A549 (cell line): ENCODE measurements around the gene SEC14L3. TPM values are rescaled to one million over a fixed set of nuclear protein-coding genes. Genes with fewer than 3 reads are reported as not detected.

Experiments
- ATAC-seq, 2 experiments: fragments of 200-7000 bp in 1 of 2; fragments of >200 bp in 1 of 2; cut with Nextera tagmentation in 1 of 2; cut with Tn5 transposase in 1 of 2; 3 replicates each; pipeline versions ENCODE4 v1.8.0 to v1.9.1; 2018 to 2020; ENCODE audit warnings: mild to moderate bottlenecking in 1 of 2, moderate library complexity in 1 of 2
- CTCF ChIA-PET: fragments of 300-600 bp; sonication (Branson Sonifier 250); formaldehyde crosslinking; extraction: SDS; loops from one replicate; lab custom pipeline; 2021; ENCODE audit warnings: antibody characterized with exemption, inconsistent platforms; lab: Yijun Ruan, JAX
- POLR2A ChIA-PET: fragments of 350-600 bp; formaldehyde crosslinking; extraction: SDS; loops from one replicate; lab custom pipeline; 2021; ENCODE audit warnings: antibody characterized with exemption, inconsistent platforms; lab: Yijun Ruan, JAX
- DNase-seq, 2 experiments: peaks; one replicate each; pipeline versions ENCODE4 v3.0.0 to v3.0.0-alpha.2; 2011 to 2016; ENCODE audit warnings: low read depth in 1 of 2, low spot score in 1 of 2
- FAIRE-seq: peaks from 2 replicates; lab custom pipeline; 2011; peaks lifted over from hg19 to GRCh38; lab: Jason Lieb, UNC
- H3K27ac ChIP-seq, 2 experiments: fragments of >200 bp; sonication (Bioruptor Twin); formaldehyde crosslinking; 3 replicates each; pipeline ENCODE4 v1.5.1; 2016 to 2017
- H3K4me1 ChIP-seq: fragments of >200 bp; sonication (Bioruptor Twin); formaldehyde crosslinking; 3 replicates; pipeline ENCODE4 v1.6.1; 2016
- H3K4me2 ChIP-seq: fragments of >200 bp; sonication (Bioruptor Twin); formaldehyde crosslinking; 3 replicates; pipeline ENCODE4 v1.6.1; 2016
- H3K4me3 ChIP-seq: fragments of >200 bp; sonication (Bioruptor Twin); formaldehyde crosslinking; 3 replicates; pipeline ENCODE4 v1.5.1; 2016
- H3K9me3 ChIP-seq: fragments of >200 bp; sonication (Bioruptor Twin); formaldehyde crosslinking; 3 replicates; pipeline ENCODE4 v1.6.1; 2016
- BCL3 ChIP-seq: fragments of >200 bp; sonication (Bioruptor Twin); formaldehyde crosslinking; IDR thresholded peaks from 3 replicates; pipeline ENCODE4 v1.6.1; 2016
- BHLHE40 ChIP-seq: IDR thresholded peaks from 2 replicates; pipeline ENCODE4 v1.6.1; 2012; ENCODE audit warnings: low read depth, low read length, inconsistent platforms
- CBX8 ChIP-seq: fragments of 200-600 bp; sonication (generic); IDR thresholded peaks from 2 replicates; pipeline ENCODE4 v1.6.1; 2016
- CHD2 ChIP-seq: fragments of 150-350 bp; IDR thresholded peaks from 2 replicates; pipeline ENCODE4 v1.6.1; 2014; ENCODE audit warnings: low read length; ENCODE audit not compliant: partially characterized antibody
- EHF ChIP-seq: fragments of 250-450 bp; sonication (Bioruptor Pico); IDR thresholded peaks from 2 replicates; pipeline ENCODE4 v1.5.0; 2020; ENCODE audit warnings: mild to moderate bottlenecking
- ELK1 ChIP-seq: fragments of 150-350 bp; IDR thresholded peaks from 2 replicates; pipeline ENCODE4 v1.6.1; 2014; ENCODE audit warnings: low read depth, mild to moderate bottlenecking, low read length
- FOSL2 ChIP-seq, 2 experiments: fragments of 450-650 bp in 1 of 2; fragments of >200 bp in 1 of 2; sonication (Bioruptor Twin) in 1 of 2; formaldehyde crosslinking; IDR thresholded peaks; 2 replicates each; pipeline versions ENCODE4 v1.5.0 to v1.6.1; 2016 to 2020; ENCODE audit warnings: mild to moderate bottlenecking in 1 of 2, moderate library complexity in 1 of 2
- FOXS1 ChIP-seq: fragments of 250-450 bp; sonication (Bioruptor Pico); IDR thresholded peaks from 2 replicates; pipeline ENCODE4 v1.5.0; 2020; ENCODE audit warnings: mild to moderate bottlenecking, moderate library complexity
- HEYL ChIP-seq: fragments of 250-450 bp; sonication (Bioruptor Pico); IDR thresholded peaks from 2 replicates; pipeline ENCODE4 v1.8.0; 2021; ENCODE audit warnings: mild to moderate bottlenecking, moderate library complexity
- HMGXB4 ChIP-seq: fragments of 250-450 bp; sonication (Bioruptor Pico); IDR thresholded peaks from 2 replicates; pipeline ENCODE4 v1.5.0; 2021; ENCODE audit warnings: mild to moderate bottlenecking, moderate library complexity, borderline replicate concordance
- HOXA7 ChIP-seq: fragments of 250-450 bp; sonication (Bioruptor Pico); IDR thresholded peaks from 2 replicates; pipeline ENCODE4 v1.5.0; 2020; ENCODE audit warnings: mild to moderate bottlenecking, moderate library complexity
- MAFK ChIP-seq: fragments of 450-650 bp; IDR thresholded peaks from 2 replicates; pipeline ENCODE4 v1.6.1; 2014; ENCODE audit not compliant: partially characterized antibody
- MAZ ChIP-seq: fragments of 150-350 bp; IDR thresholded peaks from 2 replicates; pipeline ENCODE4 v1.6.1; 2014; ENCODE audit warnings: antibody characterized with exemption, low read depth, low read length, borderline replicate concordance
- MYC ChIP-seq: IDR thresholded peaks from 2 replicates; pipeline ENCODE4 v1.6.1; 2012; ENCODE audit warnings: mild to moderate bottlenecking, inconsistent platforms, low read length, improper control_type of control experiment, borderline replicate concordance
- PHF8 ChIP-seq: fragments of 200-600 bp; sonication (generic); IDR thresholded peaks from 2 replicates; pipeline ENCODE4 v1.6.1; 2016; ENCODE audit warnings: low read depth, mild to moderate bottlenecking, antibody characterized with exemption, moderate library complexity, borderline replicate concordance
- RARB ChIP-seq: fragments of 250-450 bp; sonication (Bioruptor Pico); IDR thresholded peaks from 2 replicates; pipeline ENCODE4 v1.8.0; 2021; ENCODE audit warnings: mild to moderate bottlenecking, moderate library complexity
- RFX5 ChIP-seq: fragments of 450-650 bp; IDR thresholded peaks from 2 replicates; pipeline ENCODE4 v1.7.1; 2014; ENCODE audit warnings: antibody characterized with exemption, mild to moderate bottlenecking, moderate library complexity
- RNF2 ChIP-seq: fragments of 200-600 bp; sonication (generic); IDR thresholded peaks from 2 replicates; pipeline ENCODE4 v1.6.1; 2016; ENCODE audit warnings: low read depth, mild to moderate bottlenecking, antibody characterized with exemption, moderate library complexity, borderline replicate concordance
- SREBF2 ChIP-seq: fragments of 450-650 bp; IDR thresholded peaks from 2 replicates; pipeline ENCODE4 v1.6.1; 2014; ENCODE audit warnings: mild to moderate bottlenecking, moderate library complexity
- TFCP2L1 ChIP-seq: fragments of 250-450 bp; sonication (Bioruptor Pico); IDR thresholded peaks from 2 replicates; pipeline ENCODE4 v1.5.0; 2021; ENCODE audit warnings: mild to moderate bottlenecking
- ZSCAN20 ChIP-seq: fragments of 250-450 bp; sonication (Bioruptor Pico); IDR thresholded peaks from 2 replicates; pipeline ENCODE4 v1.8.0; 2022; ENCODE audit warnings: mild to moderate bottlenecking, moderate library complexity
- WGBS: methylation state at CpG from one replicate; pipeline ENCODE4 v1.1.6; 2017; ENCODE audit errors: missing lambda C conversion rate; 5-methylcytosine and 5-hydroxymethylcytosine counted together
- polyA plus RNA-seq, 4 experiments: library from polyadenylated mRNA; depleted of rRNA in 3 of 4; stranded (reverse); fragments of >200 nt; fragmentation: RNase III in 1 of 4; extraction: RNeasy Plus Mini Kit Qiagen cat#74134 plus additional on column Dnase treatment in 1 of 4; gene quantifications; 2 replicates in 3 of 4; 3 replicates in 1 of 4; pipeline ENCODE4 v1.2.3, GENCODE V29; 2011 to 2017
- TF ChIP-seq, protein P1 (sequence below): fragments of >200 bp; sonication (Bioruptor Twin); formaldehyde crosslinking; IDR thresholded peaks from 3 replicates; pipeline ENCODE4 v1.5.1; 2016
- TF ChIP-seq, protein P2 (sequence below): fragments of 450-650 bp; IDR thresholded peaks from 2 replicates; pipeline ENCODE4 v1.6.1; 2014; ENCODE audit warnings: antibody characterized with exemption

SEC14L3 gene
- polyA plus RNA-seq, 2 of the 4 experiments (the other 2 are of a cell fraction) = 0.04 TPM; not detected in 1

GRCh38 chr22:30414525-30415047, 57.2 kb downstream of the SEC14L3 start:
- POLR2A ChIA-PET = no interaction called here

DNA sequence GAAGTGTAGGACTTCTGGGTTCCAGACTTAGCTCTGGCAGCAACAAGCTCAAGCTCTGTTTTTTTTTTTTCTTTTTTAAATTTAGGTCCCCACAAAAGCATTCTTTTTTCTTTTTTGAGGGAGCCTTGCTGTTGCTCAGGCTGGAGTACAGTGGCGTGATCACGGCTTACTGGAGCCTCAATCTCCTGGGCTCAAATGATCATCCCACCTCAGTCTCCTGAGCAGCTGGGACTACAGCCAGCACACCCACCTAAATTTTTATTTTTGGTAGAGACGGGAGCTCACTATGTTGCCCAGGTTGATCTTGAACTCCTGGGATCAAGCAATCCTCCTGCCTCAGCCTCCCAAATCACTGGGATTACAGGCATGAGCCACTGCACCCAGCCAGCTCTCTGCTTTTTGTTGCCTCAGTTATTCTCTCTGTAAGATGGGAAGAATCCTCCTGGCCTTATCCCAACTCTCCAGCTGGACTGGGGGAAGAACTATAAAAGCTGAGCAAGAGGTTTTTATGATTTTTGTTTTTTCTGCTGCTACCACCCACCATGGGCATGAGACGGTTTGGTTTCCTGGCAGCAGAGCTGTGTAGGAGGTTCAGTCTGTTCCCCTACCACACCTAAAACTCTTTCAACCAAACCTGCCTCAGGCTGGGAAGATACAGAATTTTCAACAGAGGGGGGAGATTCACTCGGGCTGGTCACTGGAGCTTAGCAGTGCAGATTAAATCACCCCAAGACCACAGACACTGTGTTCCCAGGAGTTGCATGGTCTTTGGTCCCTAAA, 57.9 kb downstream of the SEC14L3 start:
- WGBS = 91% methylated on average over 5 of the region's 5 CpGs

More at GRCh38 chr22:30414525-30415047, 57.2 kb downstream of the SEC14L3 start:
- TF ChIP-seq, protein P1, sequence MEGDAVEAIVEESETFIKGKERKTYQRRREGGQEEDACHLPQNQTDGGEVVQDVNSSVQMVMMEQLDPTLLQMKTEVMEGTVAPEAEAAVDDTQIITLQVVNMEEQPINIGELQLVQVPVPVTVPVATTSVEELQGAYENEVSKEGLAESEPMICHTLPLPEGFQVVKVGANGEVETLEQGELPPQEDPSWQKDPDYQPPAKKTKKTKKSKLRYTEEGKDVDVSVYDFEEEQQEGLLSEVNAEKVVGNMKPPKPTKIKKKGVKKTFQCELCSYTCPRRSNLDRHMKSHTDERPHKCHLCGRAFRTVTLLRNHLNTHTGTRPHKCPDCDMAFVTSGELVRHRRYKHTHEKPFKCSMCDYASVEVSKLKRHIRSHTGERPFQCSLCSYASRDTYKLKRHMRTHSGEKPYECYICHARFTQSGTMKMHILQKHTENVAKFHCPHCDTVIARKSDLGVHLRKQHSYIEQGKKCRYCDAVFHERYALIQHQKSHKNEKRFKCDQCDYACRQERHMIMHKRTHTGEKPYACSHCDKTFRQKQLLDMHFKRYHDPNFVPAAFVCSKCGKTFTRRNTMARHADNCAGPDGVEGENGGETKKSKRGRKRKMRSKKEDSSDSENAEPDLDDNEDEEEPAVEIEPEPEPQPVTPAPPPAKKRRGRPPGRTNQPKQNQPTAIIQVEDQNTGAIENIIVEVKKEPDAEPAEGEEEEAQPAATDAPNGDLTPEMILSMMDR = no peak
- TF ChIP-seq FOSL2 (IDR thresholded peaks at IDR 0.05) = no peak
- TF ChIP-seq FOSL2 (CRISPR knock-in tag; IDR thresholded peaks at IDR 0.05) = no peak
- no peak for TF ChIP-seq ELK1
- TF ChIP-seq PHF8 = no peak
- no peak for TF ChIP-seq MYC
- Histone ChIP-seq H3K4me3 (no peak overlapping the region), H3K4me1 (peaks cover 29% of the 10 kb centered on the region), H3K4me2 (no peak overlapping the region), H3K9me3 (no peaks in the 10 kb centered on the region), H3K27ac (peak overlapping the region in 1 of 2 experiments; percentile 38; a peak in 1 of 6 replicates)
- DNase-seq = no peak
- ATAC-seq = no peak
- CTCF ChIA-PET = interaction anchor here (0.6 to 1.1 kb wide), 3 partner anchors 13 to 127 kb away, joined by 3 read pairs; no protein-coding TSS in a partner anchor
- no peak for FAIRE-seq
- WGBS = 89% methylated on average over 4 of the region's 4 CpGs

DNA sequence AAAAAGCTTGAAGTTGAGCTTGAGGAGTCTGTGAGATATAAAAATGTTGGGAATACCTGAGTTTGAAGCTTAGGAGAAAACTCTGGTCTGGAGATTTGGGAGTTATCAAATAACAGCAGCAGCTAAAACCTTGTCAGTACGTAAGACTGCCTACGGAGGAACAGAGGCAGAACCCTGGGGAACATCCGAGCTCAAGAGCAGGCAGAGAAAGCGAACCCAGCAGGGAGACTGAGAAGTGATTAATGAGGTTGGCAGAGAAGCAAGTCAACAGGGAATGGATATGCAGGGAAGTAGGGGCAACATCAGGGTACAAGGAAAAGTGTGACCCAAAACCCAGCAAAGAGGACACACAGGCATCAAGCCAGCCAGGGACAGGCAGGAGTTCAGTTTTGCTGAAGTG, 58.8 kb downstream of the SEC14L3 start:
- TF ChIP-seq SREBF2 (no peak), TFCP2L1 (CRISPR knock-in tag) (no peak), CHD2 (no peak), RARB (CRISPR knock-in tag) (no peak), FOXS1 (CRISPR knock-in tag) (no peak), ZSCAN20 (CRISPR knock-in tag) (no peak), RNF2 (no peak), MAFK (no peak), FOSL2 (IDR thresholded peaks at IDR 0.05) (no peak), FOSL2 (CRISPR knock-in tag; IDR thresholded peaks at IDR 0.05) (no peak), MYC (no peak), HMGXB4 (CRISPR knock-in tag) (no peak), RFX5 (no peak)
- TF ChIP-seq, protein P2, sequence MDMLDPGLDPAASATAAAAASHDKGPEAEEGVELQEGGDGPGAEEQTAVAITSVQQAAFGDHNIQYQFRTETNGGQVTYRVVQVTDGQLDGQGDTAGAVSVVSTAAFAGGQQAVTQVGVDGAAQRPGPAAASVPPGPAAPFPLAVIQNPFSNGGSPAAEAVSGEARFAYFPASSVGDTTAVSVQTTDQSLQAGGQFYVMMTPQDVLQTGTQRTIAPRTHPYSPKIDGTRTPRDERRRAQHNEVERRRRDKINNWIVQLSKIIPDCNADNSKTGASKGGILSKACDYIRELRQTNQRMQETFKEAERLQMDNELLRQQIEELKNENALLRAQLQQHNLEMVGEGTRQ = no peak
- TF ChIP-seq, all 56 proteins: peak for 0
- H3K4me1 ChIP-seq = peaks cover 23% of the 10 kb centered on the region
- DNase-seq = no peak
- no peaks in the 10 kb centered on the region for H3K9me3 ChIP-seq
- CTCF ChIA-PET = interaction anchor here (1.1 to 2.7 kb wide), 4 partner anchors 9 to 145 kb away, joined by 3 to 9 read pairs (median 6); partner anchors contain the start of genes CCDC157 and SF3A1
- H3K27ac ChIP-seq = no peak overlapping the region
- no peak overlapping the region for H3K4me2 ChIP-seq
- FAIRE-seq = no peak
- no peak for ATAC-seq
- WGBS = 95% methylated on average over 4 of the region's 4 CpGs
- no peak overlapping the region for H3K4me3 ChIP-seq
- POLR2A ChIA-PET = interaction anchor here (1.8 kb wide), 1 partner anchor 12 kb away, joined by 5 read pairs; no protein-coding TSS in a partner anchor

More for the DNA sequence above, 57.9 kb downstream of the SEC14L3 start:
- H3K9me3 ChIP-seq = no peaks in the 10 kb centered on the region
- DNase-seq = no peak
- no peak overlapping the region for H3K4me2 ChIP-seq
- no peak for TF ChIP-seq HOXA7 (CRISPR knock-in tag)
- TF ChIP-seq MAZ = no peak
- no peak for TF ChIP-seq EHF (CRISPR knock-in tag)
- TF ChIP-seq CBX8 = no peak
- no peak for TF ChIP-seq BHLHE40
- TF ChIP-seq BCL3 = no peak
- no peak for TF ChIP-seq HEYL
- TF ChIP-seq, all 56 proteins: peak for 0
- Histone ChIP-seq H3K4me3 (no peak overlapping the region), H3K27ac (peak overlapping the region in 1 of 2 experiments; percentile 38; a peak in 1 of 6 replicates), H3K4me1 (peaks cover 23% of the 10 kb centered on the region)
- FAIRE-seq (no peak), ATAC-seq (no peak)
- CTCF ChIA-PET = interaction anchor here (0.7 to 1.3 kb wide), 5 partner anchors 8 to 144 kb away, joined by 3 to 6 read pairs (median 4); partner anchors contain the start of gene SEC14L2
- POLR2A ChIA-PET = interaction anchor here (0.9 to 1.8 kb wide), 2 partner anchors 9 to 11 kb away, joined by 5 to 6 read pairs; no protein-coding TSS in a partner anchor
